ENCODE results near the gene UGT1A3.

The UGT1A3 gene

DNA sequence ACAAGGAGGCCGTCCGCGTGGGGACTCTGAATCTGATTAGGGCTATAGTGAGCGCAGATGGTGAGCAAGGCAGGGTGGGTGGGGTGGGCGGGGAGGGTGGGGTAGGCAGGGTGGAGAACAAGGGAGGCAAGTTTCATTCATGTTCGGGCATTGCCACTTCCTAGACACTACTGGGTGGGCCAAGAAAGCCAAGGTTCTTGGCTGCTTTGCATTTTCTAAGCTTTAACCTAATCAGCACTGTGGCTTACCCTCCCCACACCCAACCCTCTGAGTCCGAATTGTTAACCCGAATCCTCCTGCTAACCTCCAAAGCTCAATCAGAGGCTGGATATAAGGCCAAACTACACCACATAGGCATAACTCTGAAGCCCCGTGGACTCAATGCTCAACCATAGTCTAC lies 67.4 kb downstream of the UGT1A3 start:
- no peak for DNase-seq (ENCODE audit: low read depth)

DNA sequence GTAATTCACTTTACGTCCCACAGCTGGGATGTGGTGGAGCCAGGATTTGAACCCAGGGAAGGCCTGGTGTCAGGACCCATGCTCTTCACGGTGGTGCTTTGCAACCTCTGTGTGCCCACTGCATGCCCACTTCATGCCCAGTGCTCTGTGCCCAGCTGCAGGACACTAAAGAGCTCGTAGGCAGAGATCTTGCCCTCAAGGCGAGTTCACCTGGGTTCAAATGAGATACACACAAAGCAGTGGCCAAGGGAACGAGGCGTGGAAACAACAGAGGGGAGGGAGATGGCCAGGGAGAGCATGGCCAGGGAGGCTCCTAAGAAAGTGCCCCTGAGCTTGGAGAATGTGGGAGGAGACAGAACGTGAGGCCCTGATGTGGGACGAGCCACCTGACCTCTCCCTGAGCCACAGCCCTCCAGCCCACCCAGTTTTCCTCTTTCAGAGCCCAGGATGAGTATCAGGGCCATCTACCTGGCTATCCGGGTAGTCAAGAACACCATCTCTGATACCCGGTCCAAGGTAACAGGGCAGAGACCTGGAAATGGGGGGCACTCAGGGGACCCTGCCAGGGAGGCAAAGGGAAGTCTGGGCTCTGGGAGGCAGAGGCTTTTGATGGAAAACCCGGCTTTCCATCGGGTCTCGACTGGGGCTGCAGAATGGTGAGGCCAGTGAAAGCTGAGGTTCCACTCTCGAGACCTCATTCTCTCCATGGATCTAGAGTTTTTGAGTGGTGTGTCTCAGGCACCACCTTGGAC lies 69.7 kb downstream of the UGT1A3 start:
- DNase-seq (ENCODE audit: low read depth): no peak

DNA sequence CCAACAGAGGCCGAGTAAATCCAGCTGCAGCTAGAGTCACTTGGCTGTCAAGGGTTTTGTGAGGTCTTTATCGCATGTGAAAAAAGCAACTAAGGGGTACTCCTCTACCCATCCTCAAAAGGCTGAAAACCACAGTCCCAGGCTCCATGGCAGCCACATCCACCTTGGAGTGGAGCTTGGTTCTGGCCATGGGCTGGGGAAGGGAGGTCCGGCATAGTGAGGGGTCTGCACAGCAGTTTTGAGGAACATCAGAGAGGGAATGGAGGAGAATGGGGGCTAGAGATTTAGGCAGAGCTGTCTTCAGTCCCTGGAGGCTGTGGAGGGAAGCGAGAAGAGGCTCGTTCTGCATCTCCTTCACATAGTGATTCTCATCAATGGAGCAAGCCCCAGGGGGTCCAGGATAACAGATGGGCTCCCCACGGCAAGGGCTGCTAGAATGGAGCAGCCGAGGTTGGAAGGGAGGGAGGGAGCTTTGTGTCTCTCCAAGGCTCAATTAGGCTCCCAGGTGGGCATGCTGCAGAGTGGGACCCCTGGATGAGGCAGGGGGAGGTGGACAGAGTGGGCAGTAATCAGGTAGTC lies 70.3 kb downstream of the UGT1A3 start:
- no peak for DNase-seq (ENCODE audit: low read depth)

DNA sequence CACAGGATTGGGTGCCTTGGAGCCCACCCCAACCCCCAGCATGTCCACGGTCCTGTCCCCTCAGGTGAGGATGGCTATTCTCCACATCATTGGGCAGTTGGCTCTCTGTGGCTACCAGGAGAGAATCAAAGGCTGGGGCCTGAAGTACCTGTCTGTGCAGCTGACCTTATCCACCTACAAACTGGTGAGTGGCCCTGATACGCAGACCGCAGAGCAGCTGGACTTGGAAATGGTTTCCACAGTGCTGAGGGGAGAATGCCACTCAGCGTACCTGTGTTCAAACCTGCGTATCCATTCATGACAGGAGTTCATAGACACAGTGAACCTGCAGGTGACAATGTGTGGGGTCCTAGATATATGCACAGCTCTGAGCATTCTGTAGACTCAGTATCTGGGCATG lies 70.9 kb downstream of the UGT1A3 start:
- no peak for DNase-seq (ENCODE audit: low read depth)

DNA sequence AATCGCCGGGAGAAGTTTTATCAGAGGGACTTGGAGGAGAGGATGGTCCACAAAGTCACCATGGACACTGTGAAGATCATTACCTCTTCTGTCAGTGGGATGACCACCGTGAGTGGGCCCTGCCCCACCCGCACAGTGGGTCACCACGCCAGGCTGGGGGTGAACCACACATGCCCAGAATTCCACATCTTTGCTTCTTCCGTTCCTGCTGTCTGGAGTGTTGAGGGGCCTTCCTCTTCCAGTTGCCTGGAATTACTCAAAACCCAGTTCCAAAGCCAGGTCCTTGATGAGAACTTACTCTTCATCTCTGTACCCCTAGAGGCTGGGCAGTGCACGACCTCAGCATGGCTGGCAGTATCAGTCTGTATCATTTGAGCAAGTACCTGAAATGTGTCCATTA lies 71.4 kb downstream of the UGT1A3 start:
- DNase-seq (ENCODE audit: low read depth): no peak

DNA sequence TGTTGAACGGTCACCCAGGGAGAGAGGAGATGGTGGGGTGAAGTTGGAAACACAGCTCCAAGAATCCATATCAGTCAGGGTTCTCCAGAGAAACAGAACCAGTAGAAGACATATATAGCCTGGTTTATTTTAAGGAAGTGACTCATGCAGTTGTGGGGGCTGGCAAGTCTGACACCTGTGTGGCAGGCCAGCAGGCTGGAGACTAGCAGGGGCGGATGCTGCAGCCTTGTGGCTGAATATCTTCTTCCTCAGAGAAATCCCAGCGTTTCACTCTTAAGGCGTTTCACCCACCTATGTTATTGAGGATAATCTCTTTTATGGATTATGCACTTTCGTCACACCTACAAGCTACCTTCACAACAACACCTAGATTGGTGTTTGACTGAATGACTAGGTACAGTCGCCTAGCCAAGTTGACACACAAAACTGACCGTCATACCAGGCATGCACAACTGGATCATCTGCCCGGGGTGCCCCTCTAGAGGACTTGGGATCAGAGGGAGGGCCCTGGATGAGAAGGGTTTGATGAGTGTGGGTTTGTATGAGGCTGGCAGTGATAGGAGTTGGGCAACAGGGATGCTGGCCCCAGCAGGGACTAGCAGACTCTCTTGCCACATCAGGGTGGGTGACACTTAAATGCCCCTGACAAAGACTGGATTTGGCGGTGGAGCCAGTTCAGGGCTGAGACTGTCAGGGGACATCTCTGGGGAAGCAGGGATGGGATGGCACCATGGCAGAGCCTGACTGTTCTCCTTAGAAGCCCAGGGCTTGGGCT lies 72.7 kb downstream of the UGT1A3 start:
- DNase-seq (ENCODE audit: low read depth): no peak

DNA sequence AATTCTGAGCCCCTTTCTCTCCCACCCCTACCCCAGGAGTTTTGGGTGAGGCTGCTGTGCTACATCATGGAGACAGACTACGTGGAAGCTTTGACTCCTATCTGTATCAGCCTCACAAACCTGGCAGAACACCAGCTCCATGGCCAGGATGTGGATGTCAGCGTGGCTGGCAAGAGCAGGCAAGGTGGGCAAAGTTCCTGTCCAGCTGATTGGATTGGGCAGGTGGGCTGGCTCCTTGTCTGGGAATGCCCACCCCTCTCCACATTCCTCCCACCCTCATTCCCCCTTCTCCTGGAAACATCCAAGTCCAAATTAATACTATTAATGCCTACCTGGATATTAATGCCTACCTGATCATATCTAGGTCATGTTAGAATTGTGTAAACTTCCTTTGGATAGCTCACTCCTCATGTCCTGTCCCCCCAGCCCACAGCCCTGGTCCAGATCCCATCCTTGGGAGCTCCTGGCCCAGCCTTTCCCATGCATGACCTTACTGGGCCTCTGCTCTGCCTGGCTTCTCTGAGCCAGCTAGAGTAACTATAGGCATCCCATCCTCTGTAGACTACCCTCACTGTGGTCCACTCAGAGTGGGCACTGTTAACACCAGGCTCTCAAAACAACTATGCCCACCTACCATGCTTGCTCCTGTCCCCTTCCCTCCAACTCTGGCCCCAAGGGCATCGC lies 73.4 kb downstream of the UGT1A3 start:
- no peak for DNase-seq (ENCODE audit: low read depth)

DNA sequence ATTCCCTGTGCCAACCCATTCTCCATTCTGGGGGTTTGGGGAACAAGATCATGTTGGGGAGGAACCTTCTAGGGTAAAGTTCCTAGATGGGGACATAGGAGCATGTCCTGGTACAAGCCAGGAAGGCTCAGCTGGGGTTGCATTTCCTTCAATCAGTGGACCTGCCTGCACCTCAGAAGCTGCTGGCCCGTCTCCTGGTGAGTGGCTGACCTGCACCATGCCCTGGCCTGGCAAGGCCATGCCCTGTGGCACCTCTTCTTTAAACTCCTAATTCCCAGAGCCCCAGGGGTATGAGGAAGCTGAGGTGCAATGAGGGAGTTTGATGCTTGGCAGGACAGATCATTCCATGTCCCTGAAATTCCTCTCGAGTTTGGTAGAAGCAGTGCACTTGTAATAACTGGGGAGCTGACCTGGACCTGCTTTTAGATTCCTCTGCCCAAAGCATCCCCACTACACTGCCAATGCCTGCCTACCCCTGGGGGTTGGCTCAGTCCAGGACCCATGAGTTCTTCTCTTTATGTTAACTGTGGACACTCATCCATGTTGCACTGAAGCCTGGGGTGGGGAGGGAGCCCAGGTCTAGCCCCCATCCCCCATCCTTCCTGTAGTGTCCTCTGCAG lies 74.6 kb downstream of the UGT1A3 start:
- no peak for DNase-seq (ENCODE audit: low read depth)

DNA sequence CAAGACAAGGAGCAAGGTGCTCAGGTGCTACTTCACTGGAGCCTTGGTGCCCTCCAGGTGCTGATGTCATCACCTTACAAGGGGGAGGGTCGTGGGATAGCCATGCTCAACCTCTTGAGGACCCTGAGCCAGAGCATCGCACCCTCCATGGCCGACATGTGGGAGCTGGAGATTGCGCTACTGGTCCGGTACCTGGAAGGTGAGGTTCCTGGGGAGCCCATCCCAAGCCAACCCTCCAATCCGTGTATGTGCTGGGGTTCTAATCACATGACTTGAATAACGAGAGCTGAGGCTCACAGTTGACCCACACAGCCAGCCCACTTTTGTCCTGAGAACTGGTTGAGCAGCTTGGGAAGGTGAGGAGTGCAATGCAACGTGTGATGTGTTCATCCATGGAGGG lies 75.2 kb downstream of the UGT1A3 start:
- DNase-seq (ENCODE audit: low read depth): no peak

DNA sequence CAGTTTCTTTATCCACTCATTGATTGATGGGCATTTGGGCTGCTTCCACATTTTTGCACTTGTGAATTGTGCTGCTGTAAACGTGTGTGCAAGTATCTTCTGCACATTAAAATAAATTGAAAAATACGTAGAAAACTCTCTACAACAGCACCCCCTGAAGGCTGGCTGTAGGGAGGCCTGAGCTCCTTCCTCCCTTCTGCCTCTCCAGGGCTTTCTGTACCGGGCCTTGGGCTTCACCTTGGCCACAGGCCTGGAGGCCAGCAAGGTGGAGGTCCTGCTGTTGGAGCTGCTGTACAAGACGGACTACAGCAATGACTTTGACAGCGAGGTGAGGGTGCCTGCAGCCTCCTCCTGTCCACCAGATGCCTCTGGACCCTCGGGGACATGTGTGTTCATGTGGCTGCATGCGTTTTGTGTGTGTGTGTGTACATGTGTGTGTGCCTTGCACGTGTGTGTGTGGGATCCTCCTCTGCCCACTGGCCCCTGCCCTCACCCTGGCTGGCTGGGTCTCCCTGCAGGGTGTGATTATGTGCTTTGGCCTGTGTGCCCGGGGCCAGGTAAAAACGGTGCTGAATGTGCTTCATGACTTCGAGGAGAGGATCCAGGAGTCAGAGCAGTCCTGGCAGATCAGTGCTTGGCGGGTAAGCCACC lies 78.5 kb downstream of the UGT1A3 start:
- DNase-seq (ENCODE audit: low read depth): no peak

DNA sequence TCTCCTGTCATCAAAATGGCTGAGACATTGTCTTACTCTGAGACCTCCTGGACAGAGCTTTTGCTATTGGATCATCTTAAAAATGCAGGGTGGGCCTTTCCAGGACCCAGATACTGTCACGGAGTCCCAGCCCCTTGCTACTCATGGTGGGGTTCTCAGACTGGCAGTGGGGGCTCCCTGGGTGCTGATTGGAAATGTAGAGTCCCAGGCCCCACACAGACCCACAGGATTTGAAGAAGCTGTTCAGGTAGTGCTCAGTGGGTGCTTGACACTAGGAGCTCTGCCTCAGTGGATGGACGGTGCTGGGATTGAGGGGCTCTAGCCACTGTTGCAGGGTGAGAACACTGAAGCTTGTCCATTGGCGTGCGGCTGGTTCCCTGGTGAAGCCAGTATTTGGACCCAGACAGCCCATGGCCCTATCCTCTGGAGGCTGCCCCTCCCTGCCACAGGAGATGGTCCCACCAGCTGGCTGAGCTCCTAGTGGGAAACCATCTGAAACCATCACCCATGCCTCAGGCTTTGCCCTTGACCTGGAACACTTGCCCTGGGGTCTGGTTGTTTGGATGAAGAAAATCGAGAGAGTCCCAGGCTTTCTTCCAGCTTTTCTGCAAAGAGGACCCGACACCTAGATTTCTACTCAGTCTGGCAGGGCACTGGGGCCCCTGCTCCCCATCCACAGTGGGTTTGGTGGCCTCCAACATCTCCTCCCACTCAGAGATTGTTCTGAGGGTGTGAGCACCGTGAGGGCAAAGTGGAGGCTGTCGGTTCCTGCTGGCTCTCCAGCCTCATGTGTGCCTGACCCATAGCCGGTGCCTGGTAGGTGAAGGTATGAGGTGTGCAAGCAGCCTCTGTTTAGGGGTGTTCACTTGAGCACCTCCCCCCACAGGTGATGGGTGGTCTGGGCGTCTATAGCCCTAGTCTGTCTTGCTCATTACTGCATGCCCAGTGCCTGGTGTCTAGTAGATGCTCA lies 79.4 kb downstream of the UGT1A3 start:
- DNase-seq (ENCODE audit: low read depth): no peak

DNA sequence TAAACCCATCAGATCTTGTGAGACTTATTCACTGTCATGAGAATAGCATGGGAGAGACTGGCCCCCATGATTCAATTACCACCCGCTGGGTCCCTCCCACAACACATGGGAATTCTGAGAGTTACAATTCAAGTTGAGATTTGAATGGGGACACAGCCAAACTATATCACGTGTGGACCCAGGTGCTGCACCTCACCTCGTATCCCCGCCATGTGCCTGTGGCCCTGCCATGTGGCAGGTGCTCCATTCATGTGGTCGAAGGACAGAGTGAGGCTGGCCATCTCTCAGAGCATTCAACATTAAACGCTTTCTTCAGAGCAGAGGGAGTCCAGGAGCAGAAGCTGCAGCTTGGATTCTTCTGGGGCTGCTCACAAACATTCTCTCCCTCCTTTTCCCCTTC lies 81.5 kb downstream of the UGT1A3 start:
- no peak for DNase-seq (ENCODE audit: low read depth)

DNA sequence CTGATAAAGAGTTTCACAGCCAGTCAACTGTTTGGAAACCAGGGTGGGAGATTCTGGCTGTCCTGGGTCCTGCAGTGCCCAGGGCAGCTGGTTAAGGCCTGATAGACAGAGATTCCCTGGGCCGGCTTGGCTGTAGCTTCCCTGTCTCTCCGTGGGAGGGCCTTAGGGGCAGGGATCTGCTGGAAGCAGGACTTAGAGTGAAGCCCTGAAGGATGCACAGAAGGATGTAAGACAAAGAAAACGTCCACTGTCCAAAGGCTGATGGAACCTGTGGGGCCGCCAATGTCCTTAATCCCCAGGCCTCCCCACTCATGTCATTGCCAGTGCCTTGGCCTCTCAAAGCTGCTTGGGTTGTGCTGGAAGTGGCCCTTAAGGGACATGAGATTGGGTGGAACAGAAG lies 82.2 kb downstream of the UGT1A3 start:
- DNase-seq (ENCODE audit: low read depth): no peak

DNA sequence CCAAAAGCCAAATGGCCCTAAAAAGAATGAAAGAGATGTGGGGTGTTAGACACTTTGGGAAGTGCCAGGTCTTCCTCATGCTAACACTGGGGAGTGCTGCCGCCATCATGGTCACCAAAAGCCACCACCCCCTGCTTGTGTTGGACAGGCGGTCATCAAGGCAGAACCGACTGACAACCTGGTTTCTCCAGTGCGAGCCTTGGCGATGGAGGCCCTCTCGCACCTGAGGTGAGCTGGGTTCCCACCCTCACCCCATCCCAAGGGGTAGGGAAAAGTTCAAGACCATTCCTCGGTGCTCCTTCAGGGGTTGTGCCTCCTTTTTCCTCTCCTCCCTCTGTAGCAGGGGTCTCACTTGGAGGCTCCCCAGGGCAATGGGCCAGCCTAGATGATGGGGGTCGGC lies 82.9 kb downstream of the UGT1A3 start:
- no peak for DNase-seq (ENCODE audit: low read depth)

DNA sequence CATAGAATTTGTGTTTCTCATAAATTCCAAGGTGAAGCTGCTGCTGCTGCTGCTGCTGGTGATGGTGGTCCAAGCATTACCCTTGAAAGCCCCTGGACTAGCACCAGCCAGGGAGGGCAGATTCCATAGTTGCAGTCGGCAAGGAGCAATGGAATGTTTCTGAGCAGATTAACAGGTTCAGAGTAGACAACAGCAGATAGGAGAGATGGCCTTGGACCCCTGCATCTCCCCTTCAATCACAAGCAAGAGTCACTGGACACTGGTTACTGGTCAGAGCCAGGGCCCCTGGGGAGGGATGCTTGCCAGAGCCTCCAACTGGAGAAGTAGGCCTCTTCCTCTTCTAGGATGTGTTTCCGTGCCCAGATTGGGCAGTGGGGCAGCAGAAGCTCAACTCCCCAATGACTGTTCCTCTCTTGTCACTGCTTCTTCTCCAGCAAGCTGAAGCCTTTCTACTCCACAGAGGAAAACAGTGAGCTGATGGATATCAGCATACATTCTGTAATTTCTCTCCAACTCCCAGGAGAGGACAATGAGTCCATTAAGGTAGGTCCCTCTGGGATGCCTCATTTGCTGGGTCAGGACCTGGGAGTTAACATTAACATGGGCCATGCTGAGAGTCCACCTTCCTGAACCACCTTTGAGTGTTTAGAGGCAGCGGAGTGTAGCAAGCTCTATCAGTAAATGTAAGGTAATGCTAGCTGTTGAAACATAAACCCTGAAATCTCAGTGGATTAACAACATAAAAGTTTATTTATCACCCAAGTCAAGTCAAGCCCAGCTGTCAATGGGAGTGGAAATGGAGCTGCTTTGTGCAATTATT lies 84.6 kb downstream of the UGT1A3 start:
- no peak for DNase-seq (ENCODE audit: low read depth)

DNA sequence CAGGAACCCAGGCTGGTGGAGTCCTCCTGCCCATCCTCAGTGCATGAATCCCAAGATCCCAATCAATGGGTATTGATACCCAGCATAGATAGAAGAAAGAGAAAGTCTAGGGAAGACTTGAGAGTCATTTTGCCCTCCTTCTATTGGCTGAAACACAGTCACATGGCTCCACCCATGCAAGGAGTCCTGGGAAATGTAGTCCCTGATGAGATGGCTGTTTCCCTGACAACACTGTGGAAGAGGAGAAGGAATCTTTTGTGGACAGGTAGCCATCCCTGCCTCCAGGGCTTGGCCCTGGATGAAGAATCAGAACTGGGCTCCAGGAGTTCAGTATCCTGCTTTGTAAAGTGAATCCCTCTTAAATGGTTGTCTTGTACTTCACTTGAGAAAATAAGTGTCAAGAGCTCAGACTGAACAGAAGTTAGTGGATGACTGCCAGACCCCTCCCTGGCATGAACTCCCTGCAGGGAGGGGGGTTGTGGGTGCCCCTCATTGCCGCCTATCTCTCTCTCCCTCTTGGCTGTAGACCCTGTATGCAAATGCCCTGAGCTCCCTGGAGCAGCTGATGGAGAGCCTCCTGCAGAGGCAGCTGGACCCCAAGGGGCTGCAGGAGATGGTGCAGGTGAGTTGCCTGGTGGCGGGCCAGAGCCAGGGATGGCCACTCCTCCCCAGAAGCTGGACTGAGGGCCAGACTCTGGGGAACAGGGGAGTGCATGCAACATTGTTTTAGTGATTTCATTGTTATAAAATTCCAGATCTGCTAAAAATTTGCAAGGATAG lies 85.4 kb downstream of the UGT1A3 start:
- DNase-seq (ENCODE audit: low read depth): no peak

DNA sequence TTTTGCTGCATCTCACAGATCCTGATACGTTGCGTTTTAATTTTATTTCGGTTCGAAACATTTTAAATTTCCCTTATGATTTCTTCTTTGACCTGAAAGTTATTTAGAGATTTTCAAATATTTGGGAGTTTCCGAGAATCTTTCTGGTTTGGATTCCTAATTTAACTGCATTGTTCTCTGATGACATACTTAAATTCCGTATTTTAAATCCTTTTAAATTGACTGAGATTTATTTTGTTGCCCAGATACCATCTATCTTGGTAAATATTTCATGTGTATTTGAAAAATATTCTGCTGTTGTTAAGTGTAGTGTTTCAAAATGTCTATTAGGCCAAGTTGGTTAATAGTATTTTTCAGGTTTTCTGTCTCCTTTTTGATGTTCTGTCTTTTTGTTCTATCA lies 87.0 kb downstream of the UGT1A3 start:
- DNase-seq (ENCODE audit: low read depth): no peak

DNA sequence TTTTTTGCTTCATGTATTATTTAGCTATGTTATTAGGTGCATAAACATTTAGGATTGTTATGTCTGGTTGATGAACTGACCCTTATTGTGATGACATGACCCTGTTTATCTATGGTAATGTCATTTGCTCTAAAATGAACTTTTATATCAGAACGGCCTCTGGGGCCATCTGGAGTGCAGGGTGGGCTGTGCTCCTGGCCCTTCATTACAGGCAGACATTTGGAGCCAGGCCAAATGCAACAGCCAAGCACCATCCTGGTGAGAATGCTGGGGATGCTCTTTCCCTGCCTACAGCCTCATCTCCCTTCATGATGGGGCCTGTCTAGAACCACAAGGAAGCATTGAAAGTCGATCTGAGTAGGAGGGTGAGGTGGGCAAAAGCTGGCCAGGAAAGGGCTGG lies 87.5 kb downstream of the UGT1A3 start:
- DNase-seq (ENCODE audit: low read depth): no peak

DNA sequence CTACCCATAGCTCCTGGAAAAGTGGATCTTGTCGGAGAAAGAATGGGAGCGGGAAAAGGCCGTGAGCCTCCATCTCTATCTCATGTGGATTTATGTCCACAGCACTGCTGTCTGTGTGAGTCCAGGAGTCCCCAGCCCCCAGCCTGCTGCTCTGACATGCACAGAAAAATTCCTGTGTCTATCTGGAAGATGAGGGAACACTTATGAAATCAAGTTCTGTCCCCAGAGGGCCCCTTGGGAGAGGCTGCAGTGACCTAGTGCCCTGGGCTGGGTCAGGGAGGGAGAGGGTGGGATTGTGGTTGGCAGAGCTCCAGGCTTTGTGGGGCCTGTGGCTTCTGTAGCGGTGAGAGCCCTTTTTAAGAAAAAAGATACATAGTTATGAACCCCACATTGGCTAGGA lies 87.9 kb downstream of the UGT1A3 start:
- no peak for DNase-seq (ENCODE audit: low read depth)
